ENCODE data around the gene TGFA.

Gene TGFA

GRCh38 chr2:70484086-70484485 lies 69.5 kb downstream of the TGFA start:
- DNase-seq (ENCODE audit: low read depth, low spot score) = no peak
- no peak for TF ChIP-seq CTCF (IDR thresholded peaks at IDR 0.05; ENCODE audit: low read depth, low read length)
- no peak overlapping the region for H3K4me3 ChIP-seq (ENCODE audit: low read depth, low read length)
- in situ Hi-C loops (cut with HindIII; ENCODE audit: low sequenced_read_pairs) = no loop called here

GRCh38 chr2:70482401-70482800 lies 71.2 kb downstream of the TGFA start:
- TF ChIP-seq CTCF (IDR thresholded peaks at IDR 0.05; ENCODE audit: low read depth, low read length) = no peak
- no peak for DNase-seq (ENCODE audit: low read depth, low spot score)
- no peak overlapping the region for H3K4me3 ChIP-seq (ENCODE audit: low read depth, low read length)
- in situ Hi-C loops (cut with HindIII; ENCODE audit: low sequenced_read_pairs) = no loop called here

- in situ Hi-C loops (cut with HindIII; ENCODE audit: low sequenced_read_pairs) = no loop called here
- no peak for TF ChIP-seq CTCF (IDR thresholded peaks at IDR 0.05; ENCODE audit: low read depth, low read length)
- H3K4me3 ChIP-seq (ENCODE audit: low read depth, low read length) = no peak overlapping the region
- no peak for DNase-seq (ENCODE audit: low read depth, low spot score)
These were observed 73.2 kb downstream of the TGFA start for GRCh38 chr2:70480468-70480867.

GRCh38 chr2:70479816-70480215 lies 73.8 kb downstream of the TGFA start:
- no peak for TF ChIP-seq CTCF (IDR thresholded peaks at IDR 0.05; ENCODE audit: low read depth, low read length)
- in situ Hi-C loops (cut with HindIII; ENCODE audit: low sequenced_read_pairs) = no loop called here
- H3K4me3 ChIP-seq (ENCODE audit: low read depth, low read length) = no peak overlapping the region
- DNase-seq (ENCODE audit: low read depth, low spot score) = no peak

GRCh38 chr2:70477441-70477844 lies 76.2 kb downstream of the TGFA start:
- no peak for DNase-seq (ENCODE audit: low read depth, low spot score)
- no peak overlapping the region for H3K4me3 ChIP-seq (ENCODE audit: low read depth, low read length)
- TF ChIP-seq CTCF (IDR thresholded peaks at IDR 0.05; ENCODE audit: low read depth, low read length) = no peak
- in situ Hi-C loops (cut with HindIII; ENCODE audit: low sequenced_read_pairs) = no loop called here

- no peak for DNase-seq (ENCODE audit: low read depth, low spot score)
- in situ Hi-C loops (cut with HindIII; ENCODE audit: low sequenced_read_pairs) = no loop called here
- H3K4me3 ChIP-seq (ENCODE audit: low read depth, low read length) = no peak overlapping the region
- TF ChIP-seq CTCF (IDR thresholded peaks at IDR 0.05; ENCODE audit: low read depth, low read length) = no peak
These were observed 78.4 kb downstream of the TGFA start for GRCh38 chr2:70475266-70475665.

- no peak for DNase-seq (ENCODE audit: low read depth, low spot score)
- no peak overlapping the region for H3K4me3 ChIP-seq (ENCODE audit: low read depth, low read length)
- in situ Hi-C loops (cut with HindIII; ENCODE audit: low sequenced_read_pairs) = no loop called here
- no peak for TF ChIP-seq CTCF (IDR thresholded peaks at IDR 0.05; ENCODE audit: low read depth, low read length)
These were observed 79.3 kb downstream of the TGFA start for GRCh38 chr2:70474256-70474848.

All from astrocyte of the spinal cord (primary cell).